K562 (cell line): ENCODE data around the gene E2F1. TPM values are rescaled to one million over a fixed set of nuclear protein-coding genes. Genes with fewer than 3 reads are reported as not detected.
A peak's percentile ranks its signal among the peaks of the same experiment; 100 is the strongest.

ENCODE experiments used
- CHD4 ChIP-seq: fragments of 200-600 bp; sonication (generic); IDR thresholded peaks from 3 replicates; pipeline ENCODE4 v1.6.1; 2012; ENCODE audit warnings: low read depth, mild to moderate bottlenecking, mixed read lengths, low read length, inconsistent platforms; ENCODE audit not compliant: insufficient read depth, insufficient replicate concordance, poor library complexity, severe bottlenecking
- CREM ChIP-seq: IDR thresholded peaks from 2 replicates; pipeline ENCODE4 v1.6.1; 2014; ENCODE audit warnings: antibody characterized with exemption, low read depth
- GTF3C2 ChIP-seq: IDR thresholded peaks from 3 replicates; pipeline ENCODE4 v1.6.1; 2011; ENCODE audit warnings: borderline replicate concordance, mild to moderate bottlenecking, moderate library complexity; ENCODE audit not compliant: insufficient read length; ENCODE audit errors: extremely low read depth
- MTA3 ChIP-seq: fragments of 450-650 bp; formaldehyde crosslinking; IDR thresholded peaks from 2 replicates; pipeline ENCODE4 v1.6.1; 2017; ENCODE audit warnings: mild to moderate bottlenecking, borderline replicate concordance
- NUFIP1 ChIP-seq: fragments of 450-650 bp; IDR thresholded peaks from 2 replicates; pipeline ENCODE4 v1.6.1; 2018; ENCODE audit not compliant: partially characterized antibody
- PCBP1 ChIP-seq: fragments of 200-400 bp; formaldehyde crosslinking; IDR thresholded peaks from 2 replicates; pipeline ENCODE4 v1.6.1; 2018; ENCODE audit warnings: mild to moderate bottlenecking, low read depth, low read length; ENCODE audit not compliant: poor library complexity, severe bottlenecking
- RFX5 ChIP-seq: IDR thresholded peaks from 2 replicates; pipeline ENCODE4 v1.6.1; 2011; ENCODE audit warnings: low read depth, mild to moderate bottlenecking, improper control_type of control experiment, low read length
- RHOXF2B ChIP-seq: fragments of 250-450 bp; sonication (Bioruptor Pico); conservative IDR thresholded peaks from 2 replicates; pipeline ENCODE4 v1.5.1; 2021
- TCF15 ChIP-seq: fragments of 250-450 bp; sonication (Bioruptor Pico); IDR thresholded peaks from 2 replicates; pipeline ENCODE4 v1.8.0; 2022; ENCODE audit warnings: moderate library complexity, mild to moderate bottlenecking, inconsistent platforms
- ZNF197 ChIP-seq: fragments of 200-800 bp; sonication (Bioruptor generic); IDR thresholded peaks from 2 replicates; pipeline ENCODE4 v1.6.1; 2016; ENCODE audit warnings: low read depth, missing genetic modification characterization, missing compliant biosample characterization
- ZNF263 ChIP-seq: sonication (generic); formaldehyde crosslinking; IDR thresholded peaks from 2 replicates; pipeline ENCODE4 v1.8.0; 2022; ENCODE audit warnings: mild to moderate bottlenecking, missing genetic modification reagents, borderline replicate concordance
- ZNF583 ChIP-seq: fragments of 250-450 bp; sonication (Bioruptor Pico); IDR thresholded peaks from 2 replicates; pipeline ENCODE4 v1.4.0; 2020
- polyA plus RNA-seq, 8 experiments: library from polyadenylated mRNA; depleted of rRNA in 4 of 8; stranded (reverse) in 5 of 8; unstranded in 3 of 8; fragments of >200 nt; fragmentation: Nextera tagmentation in 2 of 8; fragmentation: Illumina TruSeq in 1 of 8; extraction: Ambion mirVana in 2 of 8; extraction: Trizol in 1 of 8; gene quantifications; 2 replicates each; pipeline versions ENCODE4 v1.2.1 to v1.2.3, GENCODE V29; 2011 to 2014; ENCODE audit warnings: inconsistent platforms in 1 of 8, missing spikeins in 1 of 8
- total RNA-seq, 7 experiments: library from RNA; depleted of rRNA in 6 of 7; stranded (reverse); fragments of >200 nt in 6 of 7; fragmentation: Illumina TruSeq in 2 of 7; extraction: Trizol in 2 of 7; gene quantifications; 2 replicates each; pipeline versions ENCODE4 v1.2.1 to v1.2.3, GENCODE V29; 2011 to 2021; ENCODE audit warnings: low replicate concordance in 1 of 7
- TF ChIP-seq, protein P1 (sequence below): fragments of 250-450 bp; sonication (Bioruptor Pico); IDR thresholded peaks from 2 replicates; pipeline ENCODE4 v1.4.0; 2020; ENCODE audit warnings: borderline replicate concordance
- TF ChIP-seq, protein P2 (sequence below): fragments of 450-650 bp; formaldehyde crosslinking; IDR thresholded peaks from 2 replicates; pipeline ENCODE4 v1.4.0; 2020; ENCODE audit warnings: mild to moderate bottlenecking
- TF ChIP-seq, protein P3 (sequence below): fragments of 250-450 bp; sonication (Bioruptor Pico); IDR thresholded peaks from 2 replicates; pipeline ENCODE4 v1.8.0; 2022; ENCODE audit warnings: inconsistent platforms, mild to moderate bottlenecking, moderate library complexity, borderline replicate concordance
- TF ChIP-seq, protein P4 (sequence below), 2 experiments: fragments of 200-800 bp in 1 of 2; sonication (Bioruptor generic) in 1 of 2; sonication (generic) in 1 of 2; formaldehyde crosslinking in 1 of 2; IDR thresholded peaks in 1 of 2; conservative IDR thresholded peaks in 1 of 2; 2 replicates each; pipeline versions ENCODE4 v1.5.0 to v1.6.1; 2016 to 2020; ENCODE audit warnings: missing compliant biosample characterization in 1 of 2, missing genetic modification characterization in 1 of 2, missing genetic modification reagents in 1 of 2

Gene E2F1
- total and polyA plus RNA-seq, 9 of the 15 experiments (the other 6 are each of a cell fraction or from before 2014, with no cell fraction given) = 0.14 to 30.6 (median 13.1) TPM

DNA sequence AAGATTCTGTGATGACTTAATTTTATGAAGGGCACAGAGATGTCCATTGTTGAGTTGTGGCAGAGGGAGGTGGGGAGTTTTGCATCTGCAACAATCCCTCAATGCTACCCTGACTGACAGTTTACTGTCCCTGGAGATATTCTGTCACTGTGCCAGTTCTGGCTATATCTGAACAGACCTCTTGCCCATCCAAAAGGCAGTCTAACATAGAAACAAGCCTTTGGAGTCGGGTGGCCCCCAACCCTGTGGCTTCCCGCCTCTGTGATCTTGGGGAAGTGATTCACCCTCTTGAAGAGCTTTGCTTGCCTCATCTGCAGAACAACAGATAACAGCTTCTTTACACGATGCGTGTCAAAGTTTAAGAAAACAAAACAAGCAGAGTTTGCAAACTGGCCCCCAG lies 3.8 kb upstream of the E2F1 start (continued):
- TF ChIP-seq MTA3 = peak; percentile 57; the same call in 1 of the 2 replicates
- TF ChIP-seq ZNF583 (CRISPR knock-in tag) = no peak
- no peak for TF ChIP-seq NUFIP1
- TF ChIP-seq, protein P1, sequence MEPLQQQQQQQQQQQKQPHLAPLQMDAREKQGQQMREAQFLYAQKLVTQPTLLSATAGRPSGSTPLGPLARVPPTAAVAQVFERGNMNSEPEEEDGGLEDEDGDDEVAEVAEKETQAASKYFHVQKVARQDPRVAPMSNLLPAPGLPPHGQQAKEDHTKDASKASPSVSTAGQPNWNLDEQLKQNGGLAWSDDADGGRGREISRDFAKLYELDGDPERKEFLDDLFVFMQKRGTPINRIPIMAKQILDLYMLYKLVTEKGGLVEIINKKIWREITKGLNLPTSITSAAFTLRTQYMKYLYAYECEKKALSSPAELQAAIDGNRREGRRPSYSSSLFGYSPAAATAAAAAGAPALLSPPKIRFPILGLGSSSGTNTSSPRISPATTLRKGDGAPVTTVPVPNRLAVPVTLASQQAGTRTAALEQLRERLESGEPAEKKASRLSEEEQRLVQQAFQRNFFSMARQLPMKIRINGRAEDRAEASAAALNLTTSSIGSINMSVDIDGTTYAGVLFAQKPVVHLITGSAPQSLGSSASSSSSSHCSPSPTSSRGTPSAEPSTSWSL (CRISPR knock-in tag) = no peak
- peak; percentile 20; the same call in 1 of the 2 replicates for TF ChIP-seq ZNF197
- TF ChIP-seq, protein P2, sequence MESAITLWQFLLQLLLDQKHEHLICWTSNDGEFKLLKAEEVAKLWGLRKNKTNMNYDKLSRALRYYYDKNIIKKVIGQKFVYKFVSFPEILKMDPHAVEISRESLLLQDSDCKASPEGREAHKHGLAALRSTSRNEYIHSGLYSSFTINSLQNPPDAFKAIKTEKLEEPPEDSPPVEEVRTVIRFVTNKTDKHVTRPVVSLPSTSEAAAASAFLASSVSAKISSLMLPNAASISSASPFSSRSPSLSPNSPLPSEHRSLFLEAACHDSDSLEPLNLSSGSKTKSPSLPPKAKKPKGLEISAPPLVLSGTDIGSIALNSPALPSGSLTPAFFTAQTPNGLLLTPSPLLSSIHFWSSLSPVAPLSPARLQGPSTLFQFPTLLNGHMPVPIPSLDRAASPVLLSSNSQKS (CRISPR knock-in tag) = no peak
- no peak for TF ChIP-seq RFX5
- no peak for TF ChIP-seq ZNF263 (CRISPR knock-in tag)
- no peak for TF ChIP-seq RHOXF2B (CRISPR knock-in tag)
- no peak for TF ChIP-seq GTF3C2
- TF ChIP-seq, protein P3, sequence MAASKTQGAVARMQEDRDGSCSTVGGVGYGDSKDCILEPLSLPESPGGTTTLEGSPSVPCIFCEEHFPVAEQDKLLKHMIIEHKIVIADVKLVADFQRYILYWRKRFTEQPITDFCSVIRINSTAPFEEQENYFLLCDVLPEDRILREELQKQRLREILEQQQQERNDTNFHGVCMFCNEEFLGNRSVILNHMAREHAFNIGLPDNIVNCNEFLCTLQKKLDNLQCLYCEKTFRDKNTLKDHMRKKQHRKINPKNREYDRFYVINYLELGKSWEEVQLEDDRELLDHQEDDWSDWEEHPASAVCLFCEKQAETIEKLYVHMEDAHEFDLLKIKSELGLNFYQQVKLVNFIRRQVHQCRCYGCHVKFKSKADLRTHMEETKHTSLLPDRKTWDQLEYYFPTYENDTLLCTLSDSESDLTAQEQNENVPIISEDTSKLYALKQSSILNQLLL (CRISPR knock-in tag) = no peak
- TF ChIP-seq PCBP1 = no peak
- peak; percentile 79 for TF ChIP-seq CREM
- no peak for TF ChIP-seq TCF15
- TF ChIP-seq, protein P4, sequence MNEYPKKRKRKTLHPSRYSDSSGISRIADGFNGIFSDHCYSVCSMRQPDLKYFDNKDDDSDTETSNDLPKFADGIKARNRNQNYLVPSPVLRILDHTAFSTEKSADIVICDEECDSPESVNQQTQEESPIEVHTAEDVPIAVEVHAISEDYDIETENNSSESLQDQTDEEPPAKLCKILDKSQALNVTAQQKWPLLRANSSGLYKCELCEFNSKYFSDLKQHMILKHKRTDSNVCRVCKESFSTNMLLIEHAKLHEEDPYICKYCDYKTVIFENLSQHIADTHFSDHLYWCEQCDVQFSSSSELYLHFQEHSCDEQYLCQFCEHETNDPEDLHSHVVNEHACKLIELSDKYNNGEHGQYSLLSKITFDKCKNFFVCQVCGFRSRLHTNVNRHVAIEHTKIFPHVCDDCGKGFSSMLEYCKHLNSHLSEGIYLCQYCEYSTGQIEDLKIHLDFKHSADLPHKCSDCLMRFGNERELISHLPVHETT (CRISPR knock-in tag; conservative IDR thresholded peaks at IDR 0.05 in 1 of 2, IDR thresholded peaks at IDR 0.05 in 1 of 2) = peak in 1 of 2 experiments; percentile 74; a peak in 2 of 4 replicates
- TF ChIP-seq CHD4 = no peak
